Dedifferentiated amniotic fluid mesenchymal stem cell (primary cell): Measurements from ENCODE around the gene KLHDC8B.

ENCODE experiments used
- DNase-seq: peaks from one replicate; pipeline ENCODE4 v3.0.0-alpha.2; 2016; ENCODE audit errors: extremely low spot score

Gene KLHDC8B

GRCh38 chr3:49158792-49159191, 12.6 kb upstream of the KLHDC8B start:
- no peak for DNase-seq

DNA sequence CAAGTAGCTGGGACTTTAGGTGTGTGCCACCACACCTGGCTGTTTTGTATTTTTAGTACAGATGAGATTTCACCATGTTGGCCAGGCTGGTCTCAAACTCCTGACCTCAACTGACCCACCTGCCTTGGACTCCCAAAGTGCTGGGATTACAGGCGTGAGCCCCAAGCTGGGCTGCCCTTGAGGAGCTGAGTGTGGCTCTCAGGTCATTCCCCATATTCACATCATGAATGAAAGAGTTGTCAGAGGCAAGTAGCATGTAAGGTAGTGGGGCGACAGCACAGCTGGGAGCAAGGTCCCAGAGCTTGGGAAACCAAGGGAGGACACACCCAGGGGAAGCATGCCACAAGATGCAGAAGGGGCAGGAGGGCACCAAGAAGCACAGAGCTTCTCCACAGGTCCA, 10.2 kb upstream of the KLHDC8B start:
- no peak for DNase-seq

DNA sequence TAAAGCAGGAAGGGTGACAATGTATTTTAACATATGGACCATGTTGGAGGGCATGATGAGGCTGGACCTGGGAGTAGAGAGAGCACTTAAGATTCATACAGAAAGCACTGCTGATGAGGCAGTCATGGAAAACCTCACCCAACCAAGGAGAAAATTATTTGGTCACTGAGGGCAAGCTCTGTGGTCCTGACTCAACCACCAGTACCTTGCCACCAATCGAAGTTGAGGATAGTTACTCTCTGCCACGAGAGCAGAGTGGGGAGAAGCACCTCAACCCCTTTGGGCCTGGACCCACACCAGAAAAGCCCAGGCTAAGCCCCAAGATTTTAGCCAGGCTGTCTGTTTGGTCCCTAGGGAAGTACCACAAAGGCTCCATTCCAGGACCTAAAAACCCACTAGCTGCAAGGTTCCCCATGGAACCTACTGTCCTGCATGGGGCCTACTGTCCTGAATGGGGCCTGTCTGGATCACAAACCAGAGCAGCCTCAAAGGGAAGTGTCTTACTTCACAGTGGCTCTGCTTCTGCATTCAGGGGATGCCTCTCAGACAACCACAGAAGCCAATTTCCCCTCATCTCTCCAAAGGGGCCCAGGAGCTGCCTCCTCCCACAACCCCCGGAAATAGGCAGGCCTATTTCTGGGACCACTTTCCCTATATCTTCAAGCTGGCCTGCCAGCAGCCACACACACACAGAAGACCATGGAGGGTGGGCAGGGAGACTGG, 9.4 kb upstream of the KLHDC8B start:
- no peak for DNase-seq

DNA sequence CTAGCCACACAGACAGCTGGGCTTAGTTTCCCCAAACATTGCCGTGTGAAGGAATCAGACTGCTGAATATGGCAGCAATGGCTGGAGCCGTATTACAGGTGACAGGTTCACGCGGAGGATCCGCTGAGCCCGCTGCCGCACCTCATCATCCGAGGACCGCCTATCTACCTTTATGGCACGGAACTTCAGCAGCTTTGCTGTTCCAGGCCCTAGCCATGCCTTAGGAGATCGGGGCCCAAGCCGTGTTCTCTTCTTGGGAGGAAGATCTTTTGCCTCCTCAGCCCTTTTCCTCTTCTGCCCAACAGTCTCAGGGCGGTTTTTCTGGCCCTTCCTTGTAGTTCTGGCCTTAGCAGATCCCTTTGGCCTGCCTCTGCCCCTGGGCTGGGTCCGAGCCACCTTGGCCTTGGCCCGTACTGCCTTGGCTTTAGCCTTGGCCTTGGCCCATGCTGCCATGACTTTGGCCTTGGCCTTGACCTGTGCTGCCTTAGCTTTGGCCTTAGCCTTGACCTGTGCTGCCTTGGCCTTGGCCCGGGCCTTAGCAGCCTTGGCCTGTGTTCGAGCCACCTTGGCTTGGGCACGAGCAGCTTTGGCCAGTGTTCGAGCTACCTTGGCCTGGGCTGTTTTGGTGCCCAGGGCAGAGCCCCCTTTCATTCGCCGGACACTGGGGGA, 8.5 kb upstream of the KLHDC8B start:
- no peak for DNase-seq

DNA sequence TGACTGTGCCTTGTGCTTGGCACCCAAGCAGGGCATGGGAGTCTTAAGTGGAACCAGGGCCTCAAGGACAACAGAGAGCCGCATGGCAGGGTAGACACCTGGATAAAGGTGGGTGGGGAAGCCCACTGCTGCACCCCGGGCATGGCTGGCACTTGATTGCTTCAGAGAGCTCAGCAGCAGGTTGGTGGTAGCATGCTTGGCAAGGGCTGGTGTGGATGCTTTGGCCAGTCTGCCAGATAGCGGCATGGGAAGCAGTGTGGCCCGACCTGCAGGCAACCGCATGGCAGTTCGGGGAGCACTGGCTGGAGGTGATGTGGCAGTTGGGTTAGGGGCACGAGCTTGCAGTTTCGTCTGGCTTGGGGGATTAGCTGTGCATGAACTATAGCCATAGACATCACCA, 7.8 kb upstream of the KLHDC8B start:
- DNase-seq: no peak

DNA sequence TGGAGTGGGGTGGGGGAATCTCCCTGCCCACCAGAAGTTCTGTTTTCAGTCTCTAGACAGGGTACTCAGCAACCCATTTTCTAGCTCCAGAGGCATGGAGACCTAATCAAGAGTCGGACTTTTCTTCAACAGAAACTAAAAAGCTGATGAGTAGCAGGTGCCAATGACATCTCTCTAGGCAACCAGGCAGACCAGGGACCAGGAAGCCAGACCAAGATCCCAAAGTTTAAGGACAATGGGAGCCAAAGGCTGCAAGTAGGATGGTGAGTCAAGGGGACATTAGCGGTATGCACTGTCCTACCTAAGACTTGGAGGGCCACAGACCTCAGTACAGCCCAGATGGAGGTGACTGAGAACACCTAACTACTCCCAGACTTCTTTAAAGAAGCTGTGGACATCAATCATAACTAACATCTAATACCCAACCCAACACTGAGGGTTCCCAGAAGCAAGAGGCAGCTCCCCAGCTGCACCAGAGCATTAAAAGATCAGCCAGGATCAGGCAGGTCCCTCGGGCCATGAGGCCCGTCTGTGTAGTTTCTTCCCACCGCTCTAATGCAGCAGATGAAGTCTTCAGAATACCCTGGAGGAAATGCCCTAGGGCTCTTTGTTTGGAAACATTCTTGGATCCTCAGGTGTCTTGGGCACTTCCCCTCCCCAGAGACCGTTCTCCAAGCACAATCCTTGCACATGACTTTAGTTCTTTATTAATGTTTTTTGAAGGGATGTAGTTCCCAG, 6.2 kb upstream of the KLHDC8B start:
- no peak for DNase-seq

GRCh38 chr3:49165771-49166751, 5.3 kb upstream of the KLHDC8B start, which contains the start of gene CCDC71:
Gene CCDC71, minus strand, starts transcription at chr3:49166331. Its CDS starts 2,123 bp downstream, at chr3:49164208.
- DNase-seq: peak; percentile 42

- no peak for DNase-seq
Observed at GRCh38 chr3:49166752-49167556, 4.4 kb upstream of the KLHDC8B start.

DNA sequence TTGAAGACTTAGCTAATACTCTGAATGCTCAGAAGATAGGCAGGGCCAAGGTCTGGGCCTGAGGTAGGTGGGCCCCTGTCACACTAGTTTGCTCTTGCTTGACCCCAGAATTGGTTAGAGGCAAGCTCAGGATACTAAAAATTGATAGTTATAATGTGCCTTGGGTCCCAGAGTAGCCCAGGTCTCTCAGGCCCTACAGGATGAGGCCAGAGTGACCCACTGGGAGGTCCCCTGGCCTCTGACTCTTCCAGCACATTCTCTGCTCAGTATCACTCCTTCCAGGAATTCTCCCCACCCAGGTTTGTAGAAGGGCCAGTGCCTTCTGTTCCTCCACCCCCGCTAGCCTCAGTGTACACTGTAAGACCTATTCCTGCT, 667 bp upstream of the KLHDC8B start:
- DNase-seq: no peak

DNA sequence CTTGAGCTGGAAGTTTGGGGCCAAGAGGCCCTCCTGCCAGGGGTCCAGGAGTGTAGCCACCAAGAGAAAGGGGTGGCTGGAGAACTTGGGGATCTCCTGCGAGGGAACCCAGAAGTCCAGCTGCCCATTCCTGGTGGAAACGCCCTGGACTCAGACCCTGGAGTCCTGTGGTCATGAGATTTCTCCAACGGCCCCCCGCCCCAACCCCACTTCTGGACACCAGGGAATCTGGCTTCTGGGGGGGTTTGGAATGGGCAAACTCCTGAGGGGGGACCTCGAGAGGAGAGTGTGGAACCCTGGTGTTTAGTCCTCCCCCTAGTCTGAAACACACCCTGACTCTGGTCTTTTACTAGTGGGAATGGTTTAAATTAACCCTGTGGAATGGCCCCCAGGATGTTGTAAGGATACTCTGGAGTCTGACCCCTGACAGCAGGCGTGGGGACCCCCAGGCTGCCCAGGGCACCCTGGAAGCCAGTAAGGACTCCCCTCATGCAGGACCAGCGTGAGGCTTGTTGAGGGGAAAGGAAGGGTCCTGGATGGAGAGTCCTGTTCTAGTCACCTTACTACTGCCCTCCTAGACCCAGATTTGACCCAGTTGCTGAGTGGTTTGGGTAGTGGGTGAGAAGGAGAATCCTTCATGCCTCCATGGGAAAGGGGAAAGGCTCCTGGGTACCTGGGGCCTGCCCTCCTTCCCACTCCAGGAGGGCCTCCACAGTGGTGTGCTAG, 540 bp downstream of the KLHDC8B start:
- DNase-seq: no peak

- no peak for DNase-seq
Observed at GRCh38 chr3:49172551-49173041, 1.2 kb downstream of the KLHDC8B start.

DNA sequence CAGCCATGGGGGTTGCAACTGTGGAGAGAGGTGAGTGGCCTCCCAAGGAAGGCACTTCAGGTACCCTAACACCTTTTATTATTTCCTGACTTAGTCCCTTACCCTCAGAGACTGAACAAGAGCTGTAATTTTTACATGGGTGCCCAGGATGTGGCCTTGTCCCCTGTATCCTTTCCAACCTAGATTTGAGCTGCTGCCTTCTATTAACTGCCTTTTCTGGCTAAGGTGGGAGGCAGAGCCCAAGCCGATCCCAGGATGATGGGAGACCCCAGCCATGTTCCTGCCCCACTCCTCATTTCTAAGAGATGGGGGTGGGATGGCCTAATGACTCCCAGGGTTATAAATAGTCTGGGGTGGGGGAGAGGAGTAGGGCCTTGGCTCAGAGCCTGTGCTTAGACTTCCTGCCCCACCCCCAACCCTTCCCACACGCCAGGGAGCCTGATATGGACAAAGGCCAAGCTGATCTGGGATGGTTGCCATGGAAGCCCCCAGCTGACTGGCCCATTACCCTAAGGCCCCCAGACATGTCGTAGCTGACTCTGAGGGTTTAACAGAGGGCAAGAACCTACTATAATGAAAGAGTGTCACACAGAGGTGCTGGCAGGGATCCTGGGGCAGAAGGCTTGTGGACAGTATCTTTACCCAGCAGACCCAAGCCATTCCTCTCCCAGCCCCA, 1.9 kb downstream of the KLHDC8B start:
- no peak for DNase-seq

- DNase-seq: no peak
Observed at GRCh38 chr3:49173792-49174170, 2.4 kb downstream of the KLHDC8B start.

GRCh38 chr3:49174397-49174985, 3.1 kb downstream of the KLHDC8B start:
- DNase-seq: no peak

DNA sequence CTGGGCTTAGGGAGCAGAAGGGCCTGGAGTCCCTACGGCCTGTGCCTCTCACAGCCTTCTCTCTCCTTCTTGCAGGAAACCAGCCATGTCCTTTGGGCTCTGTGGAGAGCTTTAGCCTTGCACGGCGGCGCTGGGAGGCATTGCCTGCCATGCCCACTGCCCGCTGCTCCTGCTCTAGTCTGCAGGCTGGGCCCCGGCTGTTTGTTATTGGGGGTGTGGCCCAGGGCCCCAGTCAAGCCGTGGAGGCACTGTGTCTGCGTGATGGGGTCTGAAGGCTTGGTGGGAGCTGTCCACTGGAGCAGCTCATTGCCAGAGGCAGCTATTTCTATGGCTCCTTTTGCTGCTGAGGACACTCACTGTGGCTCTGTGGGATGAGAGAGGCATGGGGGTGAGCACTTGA, 4.1 kb downstream of the KLHDC8B start:
- no peak for DNase-seq

- no peak for DNase-seq
Observed at GRCh38 chr3:49177073-49177472, 5.7 kb downstream of the KLHDC8B start.

- DNase-seq: no peak
Observed at GRCh38 chr3:49180116-49180515, 8.7 kb downstream of the KLHDC8B start.

- DNase-seq: no peak
Observed at GRCh38 chr3:49181351-49181750, 10.0 kb downstream of the KLHDC8B start.

DNA sequence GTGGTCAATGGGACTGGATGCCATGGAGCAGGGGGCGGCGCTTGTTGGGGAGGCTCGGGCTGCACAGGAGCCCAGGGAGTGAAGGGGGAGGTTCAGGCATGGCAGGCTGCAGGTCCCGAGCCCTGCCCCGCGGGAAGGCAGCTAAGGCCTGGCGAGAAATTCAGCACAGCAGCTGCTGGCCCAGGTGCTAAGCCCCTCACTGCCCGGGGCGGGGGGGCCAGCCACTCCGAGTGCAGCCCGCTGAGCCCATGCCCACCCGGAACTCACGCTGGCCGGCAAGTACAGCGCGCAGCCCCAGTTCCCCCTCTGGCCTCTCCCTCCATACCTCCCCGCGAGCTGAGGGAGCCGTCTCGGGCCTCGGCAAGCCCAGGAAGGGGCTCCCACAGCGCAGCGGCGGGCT, 11.3 kb downstream of the KLHDC8B start:
- no peak for DNase-seq
